BLaER1 treated with 17β-estradiol and CSF1 and Interleukin-3, amounts not matched to agents 10 nM and 100 nM (cell line): Measurements from ENCODE around the gene CDC20.
A peak's percentile ranks its signal among the peaks of the same experiment; 100 is the strongest.

Source experiments
- H3K27ac ChIP-seq, 11 experiments: shearing (Covaris generic); formaldehyde crosslinking; 2 replicates each; pipeline ENCODE4 v1.8.1; 2022
- H3K27me3 ChIP-seq, 11 experiments: shearing (Covaris generic); formaldehyde crosslinking; 2 replicates each; pipeline ENCODE4 v1.8.1; 2022
- H3K36me3 ChIP-seq, 11 experiments: shearing (Covaris generic); formaldehyde crosslinking; 2 replicates each; pipeline ENCODE4 v1.8.1; 2022
- H3K4me1 ChIP-seq, 10 experiments: shearing (Covaris generic); formaldehyde crosslinking; 2 replicates each; pipeline ENCODE4 v1.8.1; 2022
- H3K4me2 ChIP-seq, 11 experiments: shearing (Covaris generic); formaldehyde crosslinking; 2 replicates each; pipeline ENCODE4 v1.8.1; 2022
- H3K4me3 ChIP-seq, 10 experiments: shearing (Covaris generic); formaldehyde crosslinking; 2 replicates each; pipeline ENCODE4 v1.8.1; 2022
- H3K9ac ChIP-seq, 11 experiments: shearing (Covaris generic); formaldehyde crosslinking; 2 replicates each; pipeline ENCODE4 v1.8.1; 2022
- H3K9me3 ChIP-seq, 11 experiments: shearing (Covaris generic); formaldehyde crosslinking; replicated peaks in 1 of 11; 2 replicates each; pipeline ENCODE4 v1.8.1; 2022
- H4K20me1 ChIP-seq, 11 experiments: shearing (Covaris generic); formaldehyde crosslinking; 2 replicates each; pipeline ENCODE4 v1.8.1; 2022
- Cebpa-rat ChIP-seq, 11 experiments: shearing (Covaris generic); IDR thresholded peaks; 2 replicates each; pipeline ENCODE4 v1.8.1; 2022

Gene CDC20

DNA sequence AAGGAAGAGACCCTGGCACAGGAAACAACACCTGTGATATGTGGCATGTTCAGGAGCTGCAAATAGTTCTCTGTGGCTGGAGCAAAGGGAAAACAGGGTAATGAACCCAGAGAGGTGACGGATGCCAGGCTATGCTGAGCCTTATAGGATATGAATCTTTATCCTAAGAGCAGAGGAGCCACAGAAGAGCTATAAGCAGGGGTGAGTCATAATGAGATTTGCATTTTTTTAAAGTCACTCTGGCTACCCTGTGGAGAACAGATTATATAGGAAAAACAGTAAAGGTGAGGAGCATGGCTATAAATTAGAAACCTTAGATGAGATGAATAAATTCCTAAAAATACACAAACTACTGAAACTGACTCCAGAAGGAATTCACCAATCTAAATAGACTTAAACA is 34.0 kb upstream of the CDC20 start:
- peaks cover 0 to 19% (median 0%) of the 10 kb centered on the region in 11 experiments; a peak in 5 of 22 replicates for H3K36me3 ChIP-seq
- H3K27ac ChIP-seq = peak overlapping the region in 1 of 11 experiments; percentile 3; a peak in 1 of 22 replicates
- H4K20me1 ChIP-seq = no peaks in the 10 kb centered on the region
- no peak for TF ChIP-seq Cebpa-rat (IDR thresholded peaks at IDR 0.05)
- peak overlapping the region; percentile 26 to 62 (median 45) for H3K4me2 ChIP-seq
- H3K4me3 ChIP-seq = no peak overlapping the region
- peaks cover 11 to 43% (median 32%) of the 10 kb centered on the region in 11 experiments for H3K9me3 ChIP-seq
- no peak overlapping the region for H3K9ac ChIP-seq
- no peaks in the 10 kb centered on the region for H3K27me3 ChIP-seq
- peaks cover 14 to 25% (median 21%) of the 10 kb centered on the region in 10 experiments for H3K4me1 ChIP-seq

DNA sequence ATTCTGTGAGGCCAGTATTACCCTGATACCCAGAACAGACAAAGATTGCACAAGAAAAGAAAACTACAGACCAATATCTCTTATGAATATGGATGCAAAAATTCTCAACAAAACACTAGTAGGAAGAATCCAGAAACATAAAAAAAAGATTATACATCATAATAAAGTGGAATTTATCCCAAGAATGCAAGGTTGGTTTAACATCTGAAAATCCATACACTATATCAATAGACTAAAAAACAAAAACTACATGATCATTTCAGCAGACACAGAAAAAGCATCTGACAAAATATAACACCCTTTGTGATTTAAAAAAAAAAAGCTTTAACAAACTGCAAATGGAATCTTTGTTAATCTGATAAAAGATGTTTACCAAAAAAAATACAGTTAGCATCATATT is 33.4 kb upstream of the CDC20 start:
- Histone ChIP-seq H3K36me3 (peaks cover 0 to 17% (median 0%) of the 10 kb centered on the region in 11 experiments; a peak in 5 of 22 replicates), H3K4me1 (peaks cover 19 to 31% (median 26%) of the 10 kb centered on the region in 10 experiments)

DNA sequence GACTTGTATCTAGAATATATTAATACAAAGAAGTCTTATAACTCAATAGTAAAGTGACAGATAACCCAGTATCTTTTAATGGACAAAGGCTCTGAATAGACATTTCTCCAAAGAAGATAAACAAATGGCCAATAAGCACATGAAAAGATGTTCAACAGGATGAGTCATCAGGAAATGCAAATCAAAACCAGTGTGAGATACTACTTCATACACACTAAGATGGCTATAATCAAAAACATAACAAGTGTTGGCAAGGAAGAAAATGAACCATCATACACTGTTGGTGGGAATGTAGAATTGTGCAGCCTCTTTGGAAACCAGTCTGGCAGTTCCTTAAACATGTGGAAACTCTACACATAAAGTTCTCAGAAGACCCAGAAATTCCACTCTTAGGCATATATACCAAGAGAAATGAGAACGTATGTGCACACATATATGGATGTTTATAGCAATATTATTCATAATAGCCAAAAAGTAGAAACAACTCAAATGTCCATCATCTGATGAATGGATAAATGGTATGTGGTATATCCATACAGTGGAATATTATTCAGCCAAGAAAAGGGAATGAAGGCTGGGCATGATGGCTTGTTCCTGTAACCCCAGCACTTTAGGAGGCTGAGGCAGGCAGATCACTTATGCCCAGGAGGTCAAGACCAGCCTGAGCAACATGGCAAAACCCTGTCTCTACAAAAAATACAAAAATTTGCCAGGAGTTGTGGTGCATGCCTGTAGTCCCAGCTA is 31.1 kb upstream of the CDC20 start:
- no peak for TF ChIP-seq Cebpa-rat (IDR thresholded peaks at IDR 0.05)
- Histone ChIP-seq H3K27me3 (no peaks in the 10 kb centered on the region), H3K27ac (no peak overlapping the region)

More for the DNA sequence above, 33.4 kb upstream of the CDC20 start:
- Histone ChIP-seq H3K27me3 (no peaks in the 10 kb centered on the region), H3K4me3 (no peak overlapping the region), H3K27ac (no peak overlapping the region), H4K20me1 (no peaks in the 10 kb centered on the region), H3K9me3 (peaks cover 11 to 43% (median 32%) of the 10 kb centered on the region in 11 experiments), H3K4me2 (peak overlapping the region in 1 of 11 experiments; percentile 30; a peak in 1 of 22 replicates), H3K9ac (no peak overlapping the region)
- no peak for TF ChIP-seq Cebpa-rat (IDR thresholded peaks at IDR 0.05)

DNA sequence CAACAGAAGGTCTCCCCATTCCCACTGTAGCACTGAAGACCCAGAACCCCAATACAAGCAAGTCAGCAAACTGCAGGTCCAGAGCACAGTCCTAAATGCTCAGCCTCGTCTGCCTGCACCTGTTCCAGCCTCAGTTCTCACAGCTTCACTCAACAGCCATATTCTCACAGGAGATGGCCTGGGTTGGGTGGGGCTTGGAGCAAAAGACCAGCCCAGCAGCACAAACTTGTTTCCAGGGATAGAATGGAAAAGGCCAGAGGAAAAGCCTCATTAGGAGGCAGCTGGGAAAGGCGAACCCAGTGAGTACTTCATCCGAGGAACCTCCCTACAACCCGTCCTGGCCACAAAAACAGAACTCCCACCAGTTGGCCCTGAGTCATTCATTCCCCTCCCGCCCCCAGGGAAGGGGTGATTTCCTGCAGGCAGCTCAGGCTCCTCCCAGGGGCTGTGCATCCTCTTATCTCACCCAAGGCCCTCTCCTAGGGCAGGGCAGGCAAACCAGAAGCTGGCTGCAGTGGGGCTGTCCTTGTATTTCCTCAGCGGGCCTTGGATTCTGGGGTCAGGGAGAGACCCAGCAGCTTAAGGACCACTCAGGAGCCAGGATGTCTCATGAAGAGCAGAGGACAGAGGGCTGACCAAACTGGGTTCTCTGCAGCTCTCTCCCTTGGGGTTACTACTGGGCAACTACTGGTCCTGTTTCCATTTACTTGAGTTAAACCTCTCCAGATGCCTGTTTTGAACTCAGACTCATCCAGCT is 28.6 kb upstream of the CDC20 start:
- Histone ChIP-seq H3K9ac (peak overlapping the region in 8 of 11 experiments; percentile 0 to 67 (median 44); a peak in 10 of 22 replicates), H3K4me3 (peak overlapping the region in 1 of 10 experiments; percentile 39; a peak in 1 of 20 replicates), H4K20me1 (no peaks in the 10 kb centered on the region), H3K9me3 (peaks cover 11 to 35% (median 30%) of the 10 kb centered on the region in 11 experiments), H3K27me3 (no peaks in the 10 kb centered on the region), H3K4me1 (peaks cover 19 to 27% (median 22%) of the 10 kb centered on the region in 10 experiments), H3K4me2 (peak overlapping the region; percentile 53 to 86 (median 79)), H3K27ac (peak overlapping the region; percentile 4 to 80 (median 64); a peak in 19 of 22 replicates), H3K36me3 (no peaks in the 10 kb centered on the region; a peak in 1 of 22 replicates)
- TF ChIP-seq Cebpa-rat (IDR thresholded peaks at IDR 0.05) = no peak

More for the DNA sequence above, 31.1 kb upstream of the CDC20 start:
- Histone ChIP-seq H3K36me3 (peaks cover 0 to 3% (median 0%) of the 10 kb centered on the region in 11 experiments; a peak in 2 of 22 replicates), H3K9ac (no peak overlapping the region), H4K20me1 (no peaks in the 10 kb centered on the region), H3K4me1 (peaks cover 29 to 44% (median 37%) of the 10 kb centered on the region in 10 experiments), H3K9me3 (peaks cover 11 to 43% (median 31%) of the 10 kb centered on the region in 11 experiments), H3K4me3 (no peak overlapping the region), H3K4me2 (no peak overlapping the region)

DNA sequence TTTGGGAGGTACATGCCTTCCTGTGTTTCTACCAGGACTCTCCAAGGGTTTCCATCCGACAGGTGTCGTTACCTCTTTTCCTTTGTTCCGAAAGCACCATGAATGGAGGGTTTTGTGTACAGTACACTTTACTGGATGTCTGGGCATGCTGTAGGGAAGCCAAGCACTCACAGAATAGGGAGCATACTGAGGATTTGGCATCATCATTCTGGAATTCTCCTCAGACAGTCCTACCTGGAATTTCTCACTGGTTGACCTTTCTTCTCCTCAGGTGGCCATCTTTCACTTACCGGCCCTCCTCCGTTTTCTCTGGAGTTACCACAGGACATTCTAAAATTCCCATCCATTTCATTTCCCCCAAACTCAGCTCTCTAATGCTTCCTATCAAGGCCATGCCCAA is 27.1 kb upstream of the CDC20 start:
- no peak for TF ChIP-seq Cebpa-rat (IDR thresholded peaks at IDR 0.05)
- H3K27me3 ChIP-seq = no peaks in the 10 kb centered on the region

DNA sequence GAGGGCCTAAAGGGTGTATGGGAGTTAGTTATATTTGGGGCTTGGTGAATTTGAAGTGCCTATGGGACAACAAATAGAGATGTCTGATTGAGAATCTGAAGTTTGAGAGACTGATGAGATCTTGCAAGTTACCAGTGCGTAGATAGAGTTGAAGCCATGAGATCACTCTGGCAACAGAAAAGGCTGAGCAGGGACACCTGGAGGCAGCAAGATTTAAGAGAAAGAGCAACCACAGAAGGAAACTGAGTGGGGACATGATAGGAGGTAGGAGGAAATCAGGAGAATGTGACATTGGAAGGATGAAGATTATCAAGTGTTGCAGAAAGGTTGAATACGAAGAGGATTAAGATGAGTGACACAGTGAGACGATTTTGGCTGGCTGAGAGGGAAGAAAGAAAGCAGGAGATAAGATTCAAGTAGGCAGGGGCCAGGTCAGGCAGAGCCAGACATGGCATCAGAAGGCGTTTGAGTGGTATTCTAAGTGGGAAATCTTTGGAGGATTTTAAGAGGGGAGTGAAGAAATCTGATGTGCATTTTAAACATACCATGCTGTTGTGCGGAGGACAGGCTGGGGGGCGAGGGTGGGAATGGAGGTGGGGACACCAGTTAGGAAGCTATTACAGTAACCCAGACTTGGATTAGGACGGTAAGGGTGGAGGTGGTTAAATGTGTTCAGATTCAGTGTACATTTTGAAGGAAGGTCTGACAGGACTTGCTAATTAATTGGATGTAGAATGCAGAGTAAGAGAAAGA is 24.2 kb upstream of the CDC20 start:
- Histone ChIP-seq H3K27me3 (no peaks in the 10 kb centered on the region), H3K9ac (no peak overlapping the region), H3K36me3 (no peaks in the 10 kb centered on the region), H3K9me3 (no peaks in the 10 kb centered on the region), H3K4me2 (no peak overlapping the region), H3K4me1 (peaks cover 18 to 33% (median 24%) of the 10 kb centered on the region in 10 experiments), H3K4me3 (no peak overlapping the region), H3K27ac (no peak overlapping the region), H4K20me1 (no peaks in the 10 kb centered on the region; a peak in 1 of 22 replicates)
- no peak for TF ChIP-seq Cebpa-rat (IDR thresholded peaks at IDR 0.05)

More for the DNA sequence above, 27.1 kb upstream of the CDC20 start:
- H3K4me3 ChIP-seq = no peak overlapping the region
- no peak overlapping the region for H3K27ac ChIP-seq
- H4K20me1 ChIP-seq = no peaks in the 10 kb centered on the region
- H3K9ac ChIP-seq = no peak overlapping the region
- no peaks in the 10 kb centered on the region for H3K36me3 ChIP-seq
- peak overlapping the region in 4 of 11 experiments; percentile 79 to 86 (median 80); a peak in 6 of 22 replicates for H3K4me2 ChIP-seq
- peaks cover 8 to 21% (median 19%) of the 10 kb centered on the region in 11 experiments for H3K9me3 ChIP-seq
- H3K4me1 ChIP-seq = peaks cover 19 to 27% (median 22%) of the 10 kb centered on the region in 10 experiments

DNA sequence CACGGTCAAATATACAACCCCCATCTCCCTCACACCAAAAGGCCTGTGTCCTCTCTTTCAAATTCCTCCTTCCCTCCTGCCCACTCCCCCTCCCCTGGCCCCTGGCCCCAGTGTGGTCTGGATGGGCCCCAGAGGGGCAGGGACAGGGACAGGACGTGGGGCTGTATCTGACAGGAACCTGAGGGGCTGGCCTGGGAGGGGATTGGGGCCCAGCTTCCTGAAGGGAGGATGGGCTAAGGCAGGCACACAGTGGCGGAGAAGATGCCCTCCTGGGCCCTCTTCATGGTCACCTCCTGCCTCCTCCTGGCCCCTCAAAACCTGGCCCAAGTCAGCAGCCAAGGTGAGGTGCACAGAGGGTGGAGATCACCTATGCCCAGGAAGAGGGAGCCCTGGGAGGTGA is 21.2 kb upstream of the CDC20 start, which contains the start of gene MPL:
MPL (plus strand) TSS at position 231 of the 400 bp plus-strand sequence; CDS start at position 262, 31 bp downstream.
- H3K9ac ChIP-seq = no peak within 1 kb of the TSS
- no peak within 1 kb of the TSS for H3K4me3 ChIP-seq
- no peaks in the 10 kb centered on the region for H3K9me3 ChIP-seq
- peak within 1 kb of the TSS in 1 of 11 experiments; percentile 11; a peak in 1 of 22 replicates for H3K27ac ChIP-seq
- no peaks in the 10 kb centered on the region for H3K27me3 ChIP-seq
- H3K36me3 ChIP-seq = no peaks in the 10 kb centered on the region
- peaks cover 0 to 13% (median 6%) of the 10 kb centered on the region in 10 experiments; a peak in 10 of 20 replicates for H3K4me1 ChIP-seq
- peak within 1 kb of the TSS in 8 of 11 experiments; percentile 4 to 53 (median 17); a peak in 8 of 22 replicates for H3K4me2 ChIP-seq
- H4K20me1 ChIP-seq = no peaks in the 10 kb centered on the region; a peak in 1 of 22 replicates
- no peak for TF ChIP-seq Cebpa-rat (IDR thresholded peaks at IDR 0.05)

DNA sequence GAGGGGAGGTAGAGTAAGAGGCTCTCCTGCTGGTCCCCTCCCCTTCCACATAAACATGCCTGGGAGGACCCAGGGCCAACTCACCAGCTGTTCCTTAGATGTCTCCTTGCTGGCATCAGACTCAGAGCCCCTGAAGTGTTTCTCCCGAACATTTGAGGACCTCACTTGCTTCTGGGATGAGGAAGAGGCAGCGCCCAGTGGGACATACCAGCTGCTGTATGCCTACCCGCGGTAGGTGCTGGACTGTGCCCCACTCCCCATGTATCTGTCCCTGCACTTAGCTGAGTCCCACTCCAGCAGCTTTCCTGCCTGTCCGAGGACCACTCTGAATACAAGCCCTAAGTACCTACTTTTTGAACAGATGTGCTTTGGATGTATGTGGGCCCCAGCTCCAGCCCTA is 20.8 kb upstream of the CDC20 start:
- no peaks in the 10 kb centered on the region for H3K36me3 ChIP-seq
- no peak overlapping the region for H3K4me3 ChIP-seq
- H3K4me1 ChIP-seq = peaks cover 0 to 13% (median 6%) of the 10 kb centered on the region in 10 experiments; a peak in 10 of 20 replicates
- H3K27ac ChIP-seq = no peak overlapping the region; a peak in 1 of 22 replicates
- H3K27me3 ChIP-seq = no peaks in the 10 kb centered on the region
- H3K4me2 ChIP-seq = peak overlapping the region in 6 of 11 experiments; percentile 4 to 53 (median 24); a peak in 7 of 22 replicates
- no peaks in the 10 kb centered on the region; a peak in 1 of 22 replicates for H4K20me1 ChIP-seq
- H3K9me3 ChIP-seq = no peaks in the 10 kb centered on the region
- H3K9ac ChIP-seq = no peak overlapping the region
- no peak for TF ChIP-seq Cebpa-rat (IDR thresholded peaks at IDR 0.05)
